HG03469 (cell line): Measurements from ENCODE around the gene TNS1.

Experiments
- ATAC-seq: cut with Tn5 transposase; IDR thresholded peaks from one replicate; pipeline ENCODE4 v1.9.1; 2021; ENCODE audit warnings: mild to moderate bottlenecking, moderate library complexity, moderate number of reproducible peaks; ENCODE audit not compliant: unreplicated experiment

TNS1 gene

GRCh38 chr2:217803653-217803960, 199.2 kb downstream of the TNS1 start:
- no peak for ATAC-seq

GRCh38 chr2:217802876-217803652, 199.7 kb downstream of the TNS1 start:
- no peak for ATAC-seq

DNA sequence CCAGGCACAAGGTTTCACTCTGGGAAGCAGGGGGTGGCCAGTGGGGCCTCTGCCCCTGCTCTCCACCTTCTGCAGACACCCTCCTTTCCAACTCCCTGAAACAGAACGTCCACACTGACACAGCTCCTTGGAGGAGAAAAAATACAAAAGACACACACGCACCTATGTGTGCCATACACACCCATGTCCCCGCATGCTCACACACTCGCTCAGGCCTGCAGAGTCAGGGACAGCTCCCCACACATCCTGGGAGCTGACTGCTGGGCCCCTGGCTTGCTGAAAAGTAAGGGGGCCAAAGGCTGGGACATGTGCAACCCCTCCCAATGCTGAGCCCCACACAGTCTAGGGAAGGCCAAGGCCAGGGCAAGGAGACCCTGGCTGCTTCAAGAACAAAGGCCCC, 200.5 kb downstream of the TNS1 start:
- ATAC-seq, result no peak

GRCh38 chr2:217801711-217802110, 201.1 kb downstream of the TNS1 start:
- ATAC-seq, result no peak

- no peak for ATAC-seq
These were observed 201.7 kb downstream of the TNS1 start for GRCh38 chr2:217801115-217801531.

- ATAC-seq, result no peak
These were observed 202.2 kb downstream of the TNS1 start for GRCh38 chr2:217800433-217801114.

DNA sequence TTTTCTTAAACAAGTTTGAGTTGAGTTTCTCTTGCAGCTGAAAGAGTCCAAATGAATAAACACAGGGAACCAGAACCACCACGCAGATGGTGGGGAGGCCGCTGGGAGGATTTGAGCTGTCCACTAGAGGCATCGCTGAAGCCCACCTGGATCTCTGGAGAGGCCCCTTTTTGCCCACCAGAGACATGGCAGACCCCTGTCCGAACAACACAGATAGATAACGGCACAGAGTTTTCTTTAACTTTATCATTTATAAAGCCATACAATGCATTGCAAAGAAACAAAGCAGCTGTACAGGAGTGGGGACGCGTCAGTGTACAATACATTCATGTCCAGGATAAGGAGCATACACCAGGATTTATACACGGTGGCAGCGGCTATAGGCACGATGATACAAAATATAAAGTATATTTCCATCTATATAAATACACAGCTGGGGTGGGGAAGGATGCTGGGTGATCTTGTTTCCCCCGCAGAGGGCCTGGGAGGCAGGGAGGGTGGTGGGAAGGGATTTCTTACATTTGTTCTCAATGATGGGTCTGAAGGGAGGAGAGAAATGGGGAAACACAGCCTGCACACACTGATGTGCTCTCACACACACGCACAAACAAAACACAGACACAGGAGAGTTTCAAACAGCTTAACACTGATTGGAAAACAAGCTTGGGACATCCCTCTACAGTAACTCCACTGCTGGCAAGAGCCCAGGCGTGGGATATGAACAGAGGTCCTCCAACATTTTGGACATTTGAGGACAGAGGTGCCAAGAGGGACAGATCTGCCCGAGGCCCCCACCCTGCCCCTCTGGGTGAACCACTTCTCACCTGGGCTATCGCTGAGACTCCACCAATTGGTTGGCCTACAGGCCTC, 203.0 kb downstream of the TNS1 start:
- ATAC-seq, result no peak

DNA sequence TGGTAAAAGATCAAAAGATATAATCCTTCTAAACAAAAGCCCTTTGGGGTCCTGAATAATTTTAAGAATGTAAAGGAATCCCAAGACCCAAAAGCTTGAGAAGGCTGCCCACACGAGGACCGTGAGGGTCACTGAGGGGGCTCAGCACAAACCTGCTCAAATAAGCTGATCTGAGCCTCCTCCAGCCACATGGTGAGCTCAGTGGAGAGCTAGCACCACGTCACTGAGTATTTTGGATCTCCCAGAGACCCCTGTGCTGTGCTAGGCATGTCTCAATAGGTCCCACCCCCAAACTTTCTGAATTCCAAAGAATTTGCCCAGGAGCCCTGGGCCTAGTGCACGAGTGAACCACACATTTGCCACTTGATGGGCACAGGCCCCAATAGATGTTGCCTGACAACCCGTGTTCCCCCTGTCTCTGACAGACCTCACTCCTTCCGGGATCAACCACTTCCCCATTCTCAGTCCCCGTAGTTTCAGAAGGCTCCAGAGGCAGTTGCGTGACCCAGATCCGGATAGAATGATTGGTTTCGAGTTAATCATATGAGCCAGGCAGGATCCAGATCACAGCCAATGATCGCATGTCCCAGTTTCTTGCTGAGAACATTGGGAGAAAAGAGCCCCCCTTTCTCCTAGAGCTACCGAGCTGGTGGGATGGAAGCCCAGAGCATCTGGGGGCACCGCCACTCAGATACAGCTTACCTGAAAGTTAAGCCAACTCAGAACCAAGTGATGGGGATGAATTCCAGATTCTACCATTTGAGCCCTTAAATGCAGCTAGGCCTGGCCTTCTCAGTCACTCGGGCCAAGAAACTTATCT, 203.8 kb downstream of the TNS1 start:
- ATAC-seq, result peak; percentile 51

- no peak for ATAC-seq
These were observed 204.6 kb downstream of the TNS1 start for GRCh38 chr2:217798191-217798590.

GRCh38 chr2:217797661-217798069, 205.1 kb downstream of the TNS1 start:
- no peak for ATAC-seq

GRCh38 chr2:217797165-217797564, 205.6 kb downstream of the TNS1 start:
- ATAC-seq, result no peak

DNA sequence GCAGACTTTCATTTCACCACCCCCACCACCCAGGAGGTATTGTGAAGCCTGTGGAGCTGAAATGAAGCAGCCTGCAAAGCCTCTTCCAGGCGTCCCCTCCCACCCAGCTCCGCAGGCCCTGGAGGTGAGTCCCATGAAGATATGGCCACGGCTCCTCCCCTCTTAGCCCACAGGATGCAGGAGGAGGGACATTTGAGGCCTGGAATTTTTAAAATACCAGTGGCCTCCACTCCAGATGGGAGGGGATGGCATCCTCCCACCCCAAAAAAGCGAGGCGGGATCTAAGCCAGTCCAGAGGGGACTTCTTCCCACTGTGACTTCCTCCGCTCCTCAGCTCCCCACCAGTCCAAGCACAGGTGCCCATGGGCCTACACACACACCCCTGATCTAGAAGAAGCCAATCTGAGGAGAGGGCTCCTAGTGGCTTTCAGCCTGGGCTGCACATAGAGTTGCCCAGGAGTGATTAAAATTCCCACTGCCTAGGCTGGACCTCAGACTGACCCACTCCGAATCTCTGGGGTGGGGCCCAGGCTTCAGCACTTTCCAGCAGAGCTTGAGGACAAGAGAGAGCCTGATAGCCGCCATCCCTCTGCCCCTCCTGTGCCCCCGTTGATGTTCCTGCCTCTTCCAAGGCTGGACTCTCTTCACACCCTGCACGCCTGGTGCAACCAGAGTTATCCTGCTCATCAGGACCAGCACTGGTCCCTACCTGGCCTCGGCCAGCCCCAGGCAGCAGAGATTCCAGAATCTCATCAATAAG, 206.9 kb downstream of the TNS1 start:
- ATAC-seq, result no peak

GRCh38 chr2:217795067-217795466, 207.7 kb downstream of the TNS1 start:
- no peak for ATAC-seq

DNA sequence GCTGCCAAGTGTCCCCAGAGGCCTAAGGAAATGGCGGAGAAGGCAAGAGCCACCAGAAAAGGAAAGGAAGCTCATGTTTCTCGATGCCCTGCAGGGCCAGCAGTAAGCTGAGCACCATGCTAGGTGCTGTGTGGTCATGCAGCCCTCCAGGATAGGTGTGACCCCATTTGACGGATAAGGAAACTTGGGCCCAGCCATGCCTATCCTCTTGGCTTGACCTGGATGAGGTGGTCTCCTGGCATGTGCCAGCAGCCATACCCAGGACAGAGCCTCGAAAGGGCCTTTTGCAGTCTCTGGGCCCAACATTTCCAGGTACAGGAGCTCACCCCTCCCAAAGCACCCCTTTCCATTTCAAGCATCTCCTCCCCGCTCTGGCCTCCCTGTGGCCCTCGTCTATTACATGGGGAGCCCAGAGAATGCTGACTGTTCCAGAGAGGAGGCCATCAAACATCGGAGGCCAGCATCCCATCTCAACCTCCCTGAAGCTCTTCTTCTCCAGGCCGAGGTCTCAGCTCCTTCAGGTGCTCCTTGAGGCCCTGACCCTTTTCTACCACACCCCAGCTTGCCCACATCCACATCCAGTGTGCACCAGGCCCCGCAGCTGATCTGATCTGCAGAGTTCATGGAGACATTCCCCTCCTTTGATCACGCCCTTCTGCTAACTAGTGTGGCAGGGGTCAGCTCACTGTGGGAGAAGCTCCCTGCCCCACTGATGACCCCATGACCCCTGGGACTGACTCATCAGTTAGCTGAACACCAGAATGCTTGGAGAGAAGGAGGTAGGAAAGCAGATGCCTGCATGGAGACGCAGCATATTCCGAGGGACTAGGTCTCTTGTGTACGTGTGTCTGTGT, 208.4 kb downstream of the TNS1 start:
- no peak for ATAC-seq

DNA sequence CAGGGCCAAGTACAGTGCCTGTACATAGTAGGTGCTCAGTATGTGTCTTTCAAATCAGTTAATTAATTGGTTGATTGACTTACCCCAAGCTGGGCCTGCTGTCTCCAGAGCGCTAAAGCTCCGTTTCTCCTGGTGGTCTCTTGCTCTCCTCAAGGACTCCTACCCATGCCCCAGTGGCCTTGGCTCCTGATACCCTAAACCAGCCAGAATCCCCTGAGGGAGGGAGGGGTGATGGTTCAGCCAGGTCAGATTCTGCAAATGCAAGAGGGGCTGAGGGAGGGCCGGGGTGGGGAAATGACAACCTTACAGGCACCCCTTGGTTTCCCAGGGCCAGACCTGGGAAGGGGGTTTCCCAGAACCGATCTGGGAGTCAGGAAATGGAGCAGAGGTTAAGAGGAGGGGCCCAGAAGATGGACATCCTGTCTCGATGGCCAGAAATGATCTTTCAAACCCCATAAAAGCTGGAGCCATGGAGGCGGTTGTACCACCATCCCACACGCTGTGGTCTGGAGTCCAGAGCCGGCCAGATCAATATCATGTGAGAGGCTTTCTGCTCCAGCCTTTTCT, 209.1 kb downstream of the TNS1 start:
- no peak for ATAC-seq

- ATAC-seq, result no peak
These were observed 209.9 kb downstream of the TNS1 start for GRCh38 chr2:217792626-217793527.

- ATAC-seq, result no peak
These were observed 211.2 kb downstream of the TNS1 start for GRCh38 chr2:217791551-217791950.
